Lung (tissue), 12 donors: ENCODE data around the gene ACVR1C. TPM values are rescaled to one million over a fixed set of nuclear protein-coding genes. Genes with fewer than 3 reads are reported as not detected.
"Not testable (repeated sequence)": the region's sequence is repeated elsewhere in the genome, so short reads cannot be mapped to it uniquely, and the experiment has no call there.

Source experiments
- ATAC-seq: fragments of 200-7000 bp; cut with Tn5 transposase; one replicate; pipeline ENCODE4 v1.9.1; 2020; ENCODE audit warnings: moderate number of reproducible peaks; ENCODE audit not compliant: insufficient read depth, low FRiP score
- DNase-seq, 3 donors: peaks; one replicate each; pipeline ENCODE4 v3.0.0-alpha.2; 2013 to 2017
- H3K27ac ChIP-seq, 2 donors: one replicate each; pipeline ENCODE4 v1.5.1; 2013; ENCODE audit warnings: mild to moderate bottlenecking in 2 of 2, moderate library complexity in 2 of 2, control low read depth in 1 of 2, inconsistent platforms in 1 of 2, low read depth in 1 of 2, low read length in 1 of 2
- H3K27me3 ChIP-seq, 3 donors: one replicate each; pipeline ENCODE4 v1.5.1; 2013; ENCODE audit warnings: low read length in 2 of 3; ENCODE audit not compliant: control insufficient read depth in 3 of 3, insufficient read depth in 3 of 3
- H3K36me3 ChIP-seq, 4 donors: one replicate each; pipeline ENCODE4 v1.5.1; 2013; ENCODE audit warnings: low read length in 4 of 4, mild to moderate bottlenecking in 1 of 4, moderate library complexity in 1 of 4; ENCODE audit not compliant: control insufficient read depth in 4 of 4, insufficient read depth in 4 of 4
- H3K4me1 ChIP-seq, 5 donors: one replicate each; pipeline ENCODE4 v1.5.1; 2013; ENCODE audit warnings: low read length in 5 of 5, mild to moderate bottlenecking in 2 of 5, moderate library complexity in 1 of 5; ENCODE audit not compliant: control insufficient read depth in 5 of 5, insufficient read depth in 5 of 5
- H3K4me3 ChIP-seq: one replicate; pipeline ENCODE4 v1.5.1; 2013; ENCODE audit warnings: mild to moderate bottlenecking, control low read depth, moderate library complexity
- H3K9ac ChIP-seq, 2 donors: one replicate each; pipeline ENCODE4 v1.5.1; 2013; ENCODE audit warnings: low read length in 2 of 2, control low read depth in 1 of 2; ENCODE audit not compliant: insufficient read depth in 1 of 2
- H3K9me3 ChIP-seq, 4 donors: one replicate each; pipeline ENCODE4 v1.5.1; 2013; ENCODE audit warnings: low read length in 3 of 4, mild to moderate bottlenecking in 1 of 4, moderate library complexity in 1 of 4; ENCODE audit not compliant: control insufficient read depth in 4 of 4, insufficient read depth in 3 of 4
- CTCF ChIP-seq: IDR thresholded peaks from 2 replicates; pipeline ENCODE4 v1.5.1; 2012; ENCODE audit warnings: mild to moderate bottlenecking; ENCODE audit errors: control extremely low read depth, extremely low read depth
- WGBS, 2 donors: extraction: QIAGEN DNeasy Blood & Tissue Kit; methylation state at CpG; one replicate each; pipeline ENCODE4 v1.1.7; 2013; 5-methylcytosine and 5-hydroxymethylcytosine counted together
- polyA plus RNA-seq, 2 donors: library from polyadenylated mRNA; stranded (reverse); fragments of 200-250 nt; gene quantifications; one replicate each; pipeline ENCODE4 v1.2.1, GENCODE V29; 2013
- total RNA-seq, 2 donors: library from RNA; depleted of rRNA in 1 of 2; stranded (reverse); fragments of >200 nt in 1 of 2; gene quantifications; one replicate each; pipeline ENCODE4 v1.2.1, GENCODE V29; 2014 to 2021
- donor health status: control.
- donor health status: control.
- donor health status: Bipolar disorder and iron deficiency.
- donor health status: healthy.
- donor health status: DM: yes; HTN: yes; CAD: no.

Gene ACVR1C
- total and polyA plus RNA-seq, 4 donors = 0.08 to 1.9 (median 0.59) TPM

GRCh38 chr2:157528963-157529751, 99.5 kb downstream of the ACVR1C start:
- ATAC-seq (no peak), DNase-seq (no peak)
- H3K9ac ChIP-seq = no peak overlapping the region
- H3K27ac ChIP-seq = no peak overlapping the region
- H3K4me3 ChIP-seq = no peak overlapping the region
- H3K9me3 ChIP-seq = no peaks in the 10 kb centered on the region
- peaks cover 0 to 1% (median 0%) of the 10 kb centered on the region in 4 donors for H3K36me3 ChIP-seq
- no peaks in the 10 kb centered on the region for H3K27me3 ChIP-seq
- no peaks in the 10 kb centered on the region for H3K4me1 ChIP-seq
- 92 to 97% methylated on average over 4 of the region's 4 CpGs for WGBS, 2 donors
- TF ChIP-seq CTCF = no peak

- no peaks in the 10 kb centered on the region for H3K36me3 ChIP-seq
- no peaks in the 10 kb centered on the region for H3K4me1 ChIP-seq
- WGBS, 2 donors = 94 to 95% methylated on average over 2 of the region's 2 CpGs
- ATAC-seq (no peak), DNase-seq (no peak)
- H3K9ac ChIP-seq = no peak overlapping the region
- H3K27me3 ChIP-seq = no peaks in the 10 kb centered on the region
- no peak for TF ChIP-seq CTCF
- no peaks in the 10 kb centered on the region for H3K9me3 ChIP-seq
- H3K27ac ChIP-seq = no peak overlapping the region
- no peak overlapping the region for H3K4me3 ChIP-seq
Measured at GRCh38 chr2:157526070-157526469, 102.6 kb downstream of the ACVR1C start.

GRCh38 chr2:157523270-157524247, 105.1 kb downstream of the ACVR1C start:
- WGBS, 2 donors = 85 to 89% methylated on average over 4 of the region's 4 CpGs
- no peak for DNase-seq
- Histone ChIP-seq H3K27me3 (no peaks in the 10 kb centered on the region), H3K4me3 (no peak overlapping the region), H3K4me1 (no peaks in the 10 kb centered on the region), H3K9ac (no peak overlapping the region), H3K27ac (no peak overlapping the region), H3K36me3 (no peaks in the 10 kb centered on the region), H3K9me3 (no peaks in the 10 kb centered on the region)
- no peak for TF ChIP-seq CTCF
- ATAC-seq = no peak

GRCh38 chr2:157514966-157515365, 113.7 kb downstream of the ACVR1C start:
- H3K4me3 ChIP-seq, H3K4me1 ChIP-seq, H3K9ac ChIP-seq, H3K36me3 ChIP-seq, H3K27me3 ChIP-seq, DNase-seq, ATAC-seq, H3K27ac ChIP-seq, H3K9me3 ChIP-seq: not testable (repeated sequence)
- WGBS, 2 donors = 97% methylated on average over 10 to 15 of the region's 15 CpGs
